ENCODE data around the gene DLK1. TPM values are rescaled to one million over a fixed set of nuclear protein-coding genes. Genes with fewer than 3 reads are reported as not detected.
A peak's percentile ranks its signal among the peaks of the same experiment; 100 is the strongest.

DLK1 gene
- total and polyA plus RNA-seq, 2 of the 4 experiments (the other 2 are of a cell fraction): under 0.01 to 0.07 TPM

DNA sequence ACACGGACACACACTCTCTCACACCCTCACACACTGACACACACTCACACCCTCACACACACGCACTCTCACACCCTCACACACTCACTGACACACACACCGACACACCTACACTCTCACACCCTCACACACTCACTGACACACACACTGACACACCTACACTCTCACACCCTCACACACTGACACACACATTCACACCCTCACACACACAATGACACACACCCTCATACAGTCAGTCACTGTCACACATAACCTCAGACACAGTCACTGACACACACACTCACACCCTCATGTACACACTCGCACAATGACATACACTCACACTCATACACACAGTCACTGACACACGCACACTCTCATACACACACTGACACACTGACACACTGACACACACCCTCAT lies 19.8 kb upstream of the DLK1 start:
- BruUV-seq (replicated peaks): no TSS peak
- TF ChIP-seq MAZ (IDR thresholded peaks at IDR 0.05; ENCODE audit: borderline replicate concordance, low read depth, low read length): no peak
- TF ChIP-seq NFE2L2 (IDR thresholded peaks at IDR 0.05; ENCODE audit: low read depth, low read length): no peak
- TF ChIP-seq CHD1 (IDR thresholded peaks at IDR 0.05; ENCODE audit: low read depth, low read length): no peak
- Histone ChIP-seq H4K91ac (ENCODE audit: insufficient read depth, low read depth, low read length) (no peak overlapping the region), H4K20me1 (ENCODE audit: insufficient read depth, low read length) (no peaks in the 10 kb centered on the region), H3K4me2 (ENCODE audit: low read depth, low read length) (no peak overlapping the region), H2BK15ac (ENCODE audit: low read depth, low read length) (no peak overlapping the region), H3K36me3 (ENCODE audit: control insufficient read depth, insufficient read depth, low read length) (no peaks in the 10 kb centered on the region), H2BK20ac (ENCODE audit: low read depth, low read length) (no peak overlapping the region), H3K27ac (ENCODE audit: insufficient read depth, low read length) (no peak overlapping the region), H2AK5ac (ENCODE audit: low read depth, low read length) (peak overlapping the region; percentile 2; the same call in 1 of the 2 replicates), H3K27me3 (ENCODE audit: control insufficient read depth, insufficient read depth, low read length) (peaks cover 54% of the 10 kb centered on the region), H3K14ac (replicated peaks; ENCODE audit: low read depth, low read length) (no peak overlapping the region), H3K18ac (ENCODE audit: low read depth, low read length) (no peak overlapping the region), H3K9ac (ENCODE audit: low read depth, low read length) (no peak overlapping the region), H2BK5ac (ENCODE audit: low read depth, low read length, poor library complexity, severe bottlenecking) (no peak overlapping the region), H4K5ac (ENCODE audit: low read depth, low read length) (no peak overlapping the region), H2AFZ (replicated peaks; ENCODE audit: low read length, poor library complexity) (no peak overlapping the region), H3K56ac (ENCODE audit: extremely low read depth, insufficient read depth, low read length) (no peak overlapping the region), H2AK9ac (replicated peaks; ENCODE audit: low read depth, low read length, poor library complexity) (no peak overlapping the region), H4K8ac (ENCODE audit: low read depth in 2 of 2, low read length in 2 of 2) (no peak overlapping the region), H3K9me1 (ENCODE audit: insufficient read depth, low read length) (peaks cover 2% of the 10 kb centered on the region; the same call in 1 of the 2 replicates), H3K4ac (ENCODE audit: low read depth, low read length) (no peak overlapping the region), H3K4me3 (ENCODE audit: insufficient read depth, low read depth, low read length) (no peak overlapping the region), H3K79me1 (ENCODE audit: low read depth in 1 of 2, low read length in 2 of 2) (no peaks in the 10 kb centered on the region), H3K9me3 (ENCODE audit: control insufficient read depth, insufficient read depth, low read length) (no peaks in the 10 kb centered on the region), H2BK120ac (ENCODE audit: low read depth, low read length) (no peak overlapping the region), H3K23ac (ENCODE audit: low read depth, low read length) (0 out of 2 replicates have a peak overlapping the region, but pooled peaks have one; percentile 5), H3K4me1 (ENCODE audit: control insufficient read depth, insufficient read depth, low read length) (no peaks in the 10 kb centered on the region; the same call in 1 of the 2 replicates)
- in situ Hi-C loops (cut with MboI; ENCODE audit: low sequenced_read_pairs): loop anchor here (25.0 kb wide), 1 partner anchor 530 kb away; no protein-coding TSS in a partner anchor
- DNase-seq (no peak), ATAC-seq (ENCODE audit: low read depth) (no peak)
- intact Hi-C loops (cut with micrococcal nuclease): no loop called here
- ChIA-PET POLR2A (ENCODE audit: unreplicated experiment) (no interaction called here), CTCF (no interaction called here)
- 71% methylated on average over 4 of the region's 5 CpGs; no CpG with 5 or more reads in 1 of the 2 experiments for whole genome bisulfite sequencing, 2 experiments (ENCODE audit: extremely low coverage in 2 of 2, insufficient read length in 1 of 2)
- dilution Hi-C loops (cut with HindIII; ENCODE audit: low sequenced_read_pairs, unreplicated experiment): no loop called here
